SH-SY5Y (cell line): ENCODE results near the gene QRICH2.

Source experiments
- GATA2 ChIP-seq: IDR thresholded peaks from 2 replicates; pipeline ENCODE4 v1.6.1; 2011; ENCODE audit warnings: mild to moderate bottlenecking, low read depth, low read length
- GATA3 ChIP-seq: IDR thresholded peaks from 2 replicates; pipeline ENCODE4 v1.6.1; 2011; ENCODE audit warnings: low read depth, mild to moderate bottlenecking, low read length, moderate library complexity

- TF ChIP-seq GATA2 (no peak), GATA3 (no peak)
These were observed 46.2 kb upstream of the QRICH2 start for GRCh38 chr17:76354317-76354729.
